Stimulated activated CD8-positive, alpha-beta memory T cell treated with anti-CD3 and anti-CD28 coated beads, Interleukin-12 subunit alpha, Interleukin-12 subunit beta, amount 100 ng/mL, for 1 hour (primary cell): ENCODE data around the gene APOH.
"Not testable (repeated sequence)": the region's sequence is repeated elsewhere in the genome, so short reads cannot be mapped to it uniquely, and the experiment has no call there.

Source experiments
- DNase-seq: peaks from one replicate; pipeline ENCODE4 v3.0.0-alpha.2; 2020; ENCODE audit warnings: low read depth

The APOH gene

GRCh38 chr17:66228887-66229782, at the start of gene APOH:
TSS of gene APOH (minus strand) at chr17:66229415. CDS start at chr17:66229379, 36 bp downstream.
- no peak for DNase-seq

- no peak for DNase-seq
Measured at GRCh38 chr17:66277191-66277590, 48.0 kb upstream of the APOH start.

- no peak for DNase-seq
Measured at GRCh38 chr17:66276328-66276937, 47.2 kb upstream of the APOH start.

GRCh38 chr17:66275651-66276050, 46.4 kb upstream of the APOH start:
- DNase-seq = no peak

GRCh38 chr17:66273586-66273848, 44.3 kb upstream of the APOH start:
- DNase-seq = no peak

GRCh38 chr17:66272811-66273585, 43.8 kb upstream of the APOH start:
- no peak for DNase-seq

GRCh38 chr17:66271512-66271911, 42.3 kb upstream of the APOH start:
- DNase-seq = no peak

GRCh38 chr17:66270106-66270505, 40.9 kb upstream of the APOH start:
- DNase-seq = no peak

- no peak for DNase-seq
Measured at GRCh38 chr17:66268247-66268927, 39.2 kb upstream of the APOH start.

- DNase-seq = no peak
Measured at GRCh38 chr17:66264696-66265095, 35.5 kb upstream of the APOH start.

- no peak for DNase-seq
Measured at GRCh38 chr17:66262767-66263166, 33.6 kb upstream of the APOH start.

- DNase-seq = no peak
Measured at GRCh38 chr17:66260688-66261087, 31.5 kb upstream of the APOH start.

- no peak for DNase-seq
Measured at GRCh38 chr17:66260275-66260674, 31.1 kb upstream of the APOH start.

GRCh38 chr17:66255527-66255971, 26.3 kb upstream of the APOH start:
- no peak for DNase-seq

GRCh38 chr17:66255112-66255511, 25.9 kb upstream of the APOH start:
- DNase-seq = peak; percentile 6

GRCh38 chr17:66253458-66253857, 24.2 kb upstream of the APOH start:
- not testable (repeated sequence) for DNase-seq

- no peak for DNase-seq
Measured at GRCh38 chr17:66250686-66251085, 21.5 kb upstream of the APOH start.

GRCh38 chr17:66248285-66248684, 19.1 kb upstream of the APOH start:
- no peak for DNase-seq

- DNase-seq = no peak
Measured at GRCh38 chr17:66241839-66242238, 12.6 kb upstream of the APOH start.

- DNase-seq = no peak
Measured at GRCh38 chr17:66240630-66241029, 11.4 kb upstream of the APOH start.

- DNase-seq = no peak
Measured at GRCh38 chr17:66240013-66240412, 10.8 kb upstream of the APOH start.

- DNase-seq = no peak
Measured at GRCh38 chr17:66235377-66235994, 6.3 kb upstream of the APOH start.
